ENCODE results near the gene NKTR.
A peak's percentile ranks its signal among the peaks of the same experiment; 100 is the strongest.

Gene NKTR

DNA sequence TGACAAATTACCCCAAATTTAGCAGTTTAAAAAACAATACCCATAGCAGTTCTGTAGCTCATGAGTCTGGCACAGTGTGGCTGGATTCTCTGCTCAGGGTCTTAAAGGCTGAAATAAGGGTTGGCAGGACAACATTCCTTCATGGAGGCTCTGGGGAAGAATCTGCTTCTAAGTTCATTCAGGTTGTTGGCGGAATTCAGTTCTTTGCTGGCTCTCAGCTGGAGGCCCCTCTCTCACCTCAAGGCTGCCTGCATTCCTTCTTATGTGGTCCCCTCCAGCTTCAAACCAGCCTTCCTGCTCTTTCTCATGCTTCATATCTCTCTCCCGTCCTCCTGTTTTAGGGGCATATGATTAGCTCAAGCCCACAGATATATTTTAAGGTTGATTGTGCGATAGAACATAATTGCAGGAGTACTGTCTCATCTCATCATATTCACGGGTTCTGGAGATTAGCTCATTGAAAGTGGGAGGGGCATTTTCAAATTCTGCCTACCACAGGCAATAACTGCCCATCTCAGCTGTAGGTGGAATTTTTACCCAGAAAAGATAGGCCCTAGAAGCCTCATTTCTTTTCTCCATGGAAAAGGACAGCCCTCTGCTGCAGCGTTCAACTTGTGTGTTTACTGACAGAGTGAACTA, 47.5 kb downstream of the NKTR start:
- no peak for DNase-seq (ENCODE audit: low spot score)
- TF ChIP-seq, protein P1, sequence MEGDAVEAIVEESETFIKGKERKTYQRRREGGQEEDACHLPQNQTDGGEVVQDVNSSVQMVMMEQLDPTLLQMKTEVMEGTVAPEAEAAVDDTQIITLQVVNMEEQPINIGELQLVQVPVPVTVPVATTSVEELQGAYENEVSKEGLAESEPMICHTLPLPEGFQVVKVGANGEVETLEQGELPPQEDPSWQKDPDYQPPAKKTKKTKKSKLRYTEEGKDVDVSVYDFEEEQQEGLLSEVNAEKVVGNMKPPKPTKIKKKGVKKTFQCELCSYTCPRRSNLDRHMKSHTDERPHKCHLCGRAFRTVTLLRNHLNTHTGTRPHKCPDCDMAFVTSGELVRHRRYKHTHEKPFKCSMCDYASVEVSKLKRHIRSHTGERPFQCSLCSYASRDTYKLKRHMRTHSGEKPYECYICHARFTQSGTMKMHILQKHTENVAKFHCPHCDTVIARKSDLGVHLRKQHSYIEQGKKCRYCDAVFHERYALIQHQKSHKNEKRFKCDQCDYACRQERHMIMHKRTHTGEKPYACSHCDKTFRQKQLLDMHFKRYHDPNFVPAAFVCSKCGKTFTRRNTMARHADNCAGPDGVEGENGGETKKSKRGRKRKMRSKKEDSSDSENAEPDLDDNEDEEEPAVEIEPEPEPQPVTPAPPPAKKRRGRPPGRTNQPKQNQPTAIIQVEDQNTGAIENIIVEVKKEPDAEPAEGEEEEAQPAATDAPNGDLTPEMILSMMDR (IDR thresholded peaks at IDR 0.05; ENCODE audit: extremely low read depth, insufficient read depth, missing control alignments): no peak
- in situ Hi-C loops (cut with MboI; ENCODE audit: low pct_unique_long_range_greater_than_20kb, low sequenced_read_pairs, unreplicated experiment): no loop called here

DNA sequence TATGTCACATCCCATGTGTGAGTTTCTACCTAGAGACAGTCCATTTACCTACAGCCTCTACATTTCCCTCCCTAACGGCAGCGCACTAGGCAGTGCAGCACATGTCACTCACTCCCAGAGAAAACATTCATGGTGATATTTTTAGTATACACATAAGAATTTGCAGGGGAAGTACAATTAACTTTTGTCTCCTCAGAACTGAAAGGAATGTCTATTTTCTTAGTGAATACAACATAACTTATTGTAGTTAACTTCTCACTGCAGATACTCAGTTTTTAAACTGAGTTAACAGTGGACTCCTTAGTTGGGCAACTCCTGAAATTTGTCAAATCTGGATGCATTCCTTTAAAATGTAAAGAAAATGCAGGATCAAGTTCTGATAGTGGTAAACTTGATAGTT, 48.5 kb downstream of the NKTR start:
- in situ Hi-C loops (cut with MboI; ENCODE audit: low pct_unique_long_range_greater_than_20kb, low sequenced_read_pairs, unreplicated experiment): no loop called here
- DNase-seq (ENCODE audit: low spot score): no peak
- TF ChIP-seq, protein P1 (IDR thresholded peaks at IDR 0.05; ENCODE audit: extremely low read depth, insufficient read depth, missing control alignments): no peak

DNA sequence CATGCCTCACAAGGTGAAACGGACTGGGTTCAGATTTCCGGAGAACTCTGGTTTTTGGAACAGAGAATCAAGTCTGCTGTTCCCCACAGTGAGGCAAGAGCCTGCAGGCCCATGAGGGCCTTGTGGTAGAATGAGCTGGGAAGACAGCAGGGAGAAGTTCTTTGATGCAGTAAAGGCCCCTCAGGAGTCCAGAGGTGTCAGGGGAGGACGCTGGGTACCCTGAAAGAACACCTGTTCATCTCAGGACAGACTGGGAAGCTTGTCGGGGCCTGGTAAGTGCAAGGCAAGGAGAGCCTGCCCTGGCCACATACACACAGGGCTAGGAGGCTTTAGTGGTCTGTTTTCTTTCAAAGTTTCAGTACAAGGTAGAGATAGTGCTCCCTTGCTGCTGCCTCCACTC, 49.3 kb downstream of the NKTR start:
- TF ChIP-seq, protein P1 (IDR thresholded peaks at IDR 0.05; ENCODE audit: extremely low read depth, insufficient read depth, missing control alignments): no peak
- no peak for DNase-seq (ENCODE audit: low spot score)
- in situ Hi-C loops (cut with MboI; ENCODE audit: low pct_unique_long_range_greater_than_20kb, low sequenced_read_pairs, unreplicated experiment): no loop called here

DNA sequence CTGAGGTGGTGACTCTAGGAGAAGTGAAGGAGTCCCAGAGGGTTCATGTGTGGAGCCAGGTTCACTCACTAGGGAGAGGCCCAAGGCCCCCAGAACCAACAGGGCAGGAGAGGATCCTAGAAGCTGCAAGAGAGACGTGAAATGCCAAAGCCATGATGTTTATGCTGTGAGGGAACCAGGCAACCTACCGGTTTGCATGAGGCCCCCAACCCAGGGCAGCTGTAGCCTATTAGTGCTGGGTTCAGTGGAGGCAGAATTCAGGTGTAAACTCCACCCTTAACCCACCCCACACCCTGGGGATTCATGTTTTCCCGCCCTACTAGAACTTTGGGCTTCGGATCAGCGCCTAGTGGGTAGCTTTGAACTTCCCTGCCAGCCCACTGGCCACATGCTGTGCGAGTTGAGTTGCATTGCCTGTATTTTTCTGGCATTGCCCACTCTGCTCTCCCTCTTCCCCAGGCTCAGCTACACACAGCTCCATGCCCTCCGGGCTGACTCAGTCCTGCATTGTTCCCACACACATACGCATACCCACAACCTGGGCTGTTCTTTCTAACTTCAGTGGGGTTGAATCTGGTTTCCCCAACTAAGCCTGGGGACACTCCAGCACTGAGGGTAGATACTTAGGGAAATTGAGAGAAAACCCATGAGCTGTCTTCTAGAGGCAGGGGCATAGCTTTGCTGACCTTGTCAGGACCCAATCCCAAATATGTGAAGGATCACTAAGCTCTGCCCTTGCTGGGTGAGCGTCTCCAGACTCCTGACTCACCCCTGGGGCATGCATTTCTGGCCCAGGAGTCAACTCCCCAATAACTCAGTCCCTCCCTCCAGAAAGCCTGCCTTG, 51.0 kb downstream of the NKTR start:
- in situ Hi-C loops (cut with MboI; ENCODE audit: low pct_unique_long_range_greater_than_20kb, low sequenced_read_pairs, unreplicated experiment): no loop called here
- TF ChIP-seq, protein P1 (IDR thresholded peaks at IDR 0.05; ENCODE audit: extremely low read depth, insufficient read depth, missing control alignments): no peak
- DNase-seq (ENCODE audit: low spot score): no peak

DNA sequence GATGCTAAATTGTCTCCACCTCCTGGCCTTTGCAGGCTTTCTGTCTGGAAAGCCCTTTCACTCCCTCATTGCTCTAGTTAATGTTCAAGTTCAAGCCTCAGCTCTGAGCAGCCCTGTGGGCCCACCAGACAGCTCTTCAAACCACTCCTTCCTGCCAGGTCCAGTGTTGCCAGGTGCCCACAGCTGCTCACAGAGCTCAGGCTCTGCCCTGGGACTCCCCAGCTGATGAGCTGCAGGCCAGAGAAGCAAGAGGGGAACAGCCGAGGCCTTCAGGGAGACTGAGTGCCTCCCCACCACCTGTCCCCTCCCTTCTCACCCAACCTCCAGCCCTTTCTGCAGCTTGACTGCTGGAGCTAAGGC, 51.7 kb downstream of the NKTR start:
- TF ChIP-seq, protein P1 (IDR thresholded peaks at IDR 0.05; ENCODE audit: extremely low read depth, insufficient read depth, missing control alignments): no peak
- in situ Hi-C loops (cut with MboI; ENCODE audit: low pct_unique_long_range_greater_than_20kb, low sequenced_read_pairs, unreplicated experiment): no loop called here
- no peak for DNase-seq (ENCODE audit: low spot score)

DNA sequence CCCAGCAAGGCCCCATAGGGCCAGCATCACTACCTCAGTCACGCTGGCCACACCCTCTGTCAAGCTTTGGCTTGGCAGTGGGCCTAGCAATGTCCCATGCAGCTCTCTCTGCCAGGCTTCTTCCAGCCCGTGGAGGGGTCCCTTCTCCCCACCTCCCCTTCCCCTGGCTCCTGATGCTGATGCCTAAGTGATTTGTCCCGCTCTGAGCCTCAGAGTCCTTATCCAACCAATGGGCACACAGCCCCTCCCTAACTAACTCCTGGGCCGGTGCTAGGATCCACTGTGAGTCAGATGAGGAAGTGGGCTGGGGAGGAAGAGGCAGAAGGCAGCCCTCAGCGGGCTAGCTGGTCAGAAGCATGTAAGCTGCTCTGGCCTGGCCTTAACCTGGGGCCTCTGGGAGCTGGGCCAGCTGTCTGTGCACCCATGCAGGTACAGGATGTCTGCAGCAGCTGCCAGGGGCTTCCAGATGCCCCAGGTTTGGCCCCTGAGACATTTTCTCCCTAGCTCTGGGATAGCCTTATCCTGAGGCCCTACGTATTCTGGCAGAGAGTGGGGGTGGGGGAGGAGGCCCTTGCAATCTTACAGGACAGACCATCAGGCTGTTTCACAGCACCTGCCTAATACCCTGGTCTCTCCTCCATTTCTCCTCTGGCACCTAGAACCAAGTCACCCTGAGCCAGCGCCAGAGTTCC, 52.3 kb downstream of the NKTR start:
- in situ Hi-C loops (cut with MboI; ENCODE audit: low pct_unique_long_range_greater_than_20kb, low sequenced_read_pairs, unreplicated experiment): no loop called here
- peak; percentile 58 for DNase-seq (ENCODE audit: low spot score)
- TF ChIP-seq, protein P1 (IDR thresholded peaks at IDR 0.05; ENCODE audit: extremely low read depth, insufficient read depth, missing control alignments): no peak

All from GM13977 (cell line).